Kidney tubule cell (primary cell): ENCODE results near the gene CPPED1.

Source experiments
- DNase-seq: peaks from one replicate; pipeline ENCODE4 v3.0.0-alpha.2; 2018; ENCODE audit warnings: low spot score

Gene CPPED1

GRCh38 chr16:12681653-12682052, 122.0 kb downstream of the CPPED1 start:
- DNase-seq: no peak

GRCh38 chr16:12680531-12680930, 123.2 kb downstream of the CPPED1 start:
- no peak for DNase-seq

GRCh38 chr16:12679660-12680272, 123.9 kb downstream of the CPPED1 start:
- DNase-seq: peak; percentile 33

GRCh38 chr16:12678983-12679382, 124.7 kb downstream of the CPPED1 start:
- no peak for DNase-seq

- DNase-seq: no peak
Measured at GRCh38 chr16:12677502-12677901, 126.2 kb downstream of the CPPED1 start.

GRCh38 chr16:12675852-12676251, 127.8 kb downstream of the CPPED1 start:
- peak; percentile 64 for DNase-seq

- no peak for DNase-seq
Measured at GRCh38 chr16:12675046-12675445, 128.6 kb downstream of the CPPED1 start.

GRCh38 chr16:12674524-12674923, 129.2 kb downstream of the CPPED1 start:
- no peak for DNase-seq

GRCh38 chr16:12674071-12674470, 129.6 kb downstream of the CPPED1 start:
- peak; percentile 79 for DNase-seq

GRCh38 chr16:12673466-12673865, 130.2 kb downstream of the CPPED1 start:
- no peak for DNase-seq

- DNase-seq: no peak
Measured at GRCh38 chr16:12672986-12673385, 130.7 kb downstream of the CPPED1 start.

- DNase-seq: no peak
Measured at GRCh38 chr16:12669908-12670307, 133.8 kb downstream of the CPPED1 start.

- no peak for DNase-seq
Measured at GRCh38 chr16:12667909-12668308, 135.8 kb downstream of the CPPED1 start.

- DNase-seq: no peak
Measured at GRCh38 chr16:12664164-12664733, 139.4 kb downstream of the CPPED1 start.

GRCh38 chr16:12661656-12662172, 142.0 kb downstream of the CPPED1 start:
- DNase-seq: peak; percentile 31

- DNase-seq: no peak
Measured at GRCh38 chr16:12659871-12660270, 143.8 kb downstream of the CPPED1 start.

- no peak for DNase-seq
Measured at GRCh38 chr16:12658506-12658905, 145.2 kb downstream of the CPPED1 start.

GRCh38 chr16:12655537-12655936, 148.2 kb downstream of the CPPED1 start:
- no peak for DNase-seq

GRCh38 chr16:12653820-12654392, 149.8 kb downstream of the CPPED1 start:
- DNase-seq: no peak

- no peak for DNase-seq
Measured at GRCh38 chr16:12652924-12653323, 150.8 kb downstream of the CPPED1 start.

- DNase-seq: peak; percentile 32
Measured at GRCh38 chr16:12651765-12652512, 151.7 kb downstream of the CPPED1 start.

GRCh38 chr16:12649356-12649755, 154.3 kb downstream of the CPPED1 start:
- DNase-seq: no peak
